Coronary artery (tissue), 2 donors: ENCODE data around the gene WWC2.
A peak's percentile ranks its signal among the peaks of the same experiment; 100 is the strongest.

Experiments used
- DNase-seq: peaks from one replicate; pipeline ENCODE4 v3.0.0-alpha.2; 2017; ENCODE audit warnings: low spot score
- H3K27ac ChIP-seq, 2 donors: fragments of 200-600 bp; sonication (generic); one replicate each; pipeline ENCODE4 v1.5.1; 2016 to 2019
- H3K4me3 ChIP-seq: fragments of 200-600 bp; sonication (generic); 2 replicates; pipeline ENCODE4 v1.5.1; 2016; ENCODE audit warnings: mild to moderate bottlenecking, moderate library complexity
- TF ChIP-seq, protein P1 (sequence below): fragments of 200-600 bp; sonication (generic); IDR thresholded peaks from one replicate; pipeline ENCODE4 v1.5.1; 2019; ENCODE audit warnings: antibody characterized with exemption

WWC2 gene

DNA sequence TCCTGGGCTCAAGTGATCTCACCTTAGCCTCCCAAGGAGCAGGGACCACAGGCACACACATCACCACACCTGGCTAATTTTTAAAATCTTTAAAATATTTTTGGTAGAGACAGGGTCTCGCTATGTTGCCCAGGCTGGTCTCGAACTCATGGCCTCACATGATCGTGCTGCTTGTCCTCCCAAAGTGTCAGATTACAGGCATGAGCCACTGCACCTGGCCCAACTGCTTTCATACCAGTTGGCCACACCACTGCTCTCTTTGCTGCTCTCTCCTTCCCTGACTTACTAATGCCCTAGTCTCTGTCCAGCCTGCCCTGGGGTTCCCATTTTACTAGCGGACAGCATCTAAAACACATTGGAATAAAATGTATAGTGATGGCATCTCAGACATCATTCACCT is 153.9 kb downstream of the WWC2 start:
- DNase-seq = no peak

DNA sequence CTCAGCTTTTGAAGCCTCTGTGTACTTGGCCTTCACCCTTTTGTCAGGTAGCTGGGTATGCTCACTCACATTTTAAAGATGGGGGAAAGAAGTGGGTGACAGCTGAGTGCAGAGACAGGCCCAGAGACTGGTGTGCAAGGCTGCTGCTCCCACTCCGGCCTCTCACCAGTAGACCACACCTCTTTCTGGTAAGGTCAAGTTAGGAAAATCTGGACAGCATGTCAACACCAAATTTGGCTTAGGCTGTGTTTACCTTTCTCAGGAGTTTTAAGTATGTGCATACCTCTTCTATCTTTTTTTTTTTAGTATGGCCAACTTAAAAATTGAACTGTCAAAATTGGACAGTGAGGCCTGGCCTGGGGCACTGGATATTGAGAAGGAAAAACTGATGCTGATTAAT is 154.4 kb downstream of the WWC2 start:
- TF ChIP-seq, protein P1, sequence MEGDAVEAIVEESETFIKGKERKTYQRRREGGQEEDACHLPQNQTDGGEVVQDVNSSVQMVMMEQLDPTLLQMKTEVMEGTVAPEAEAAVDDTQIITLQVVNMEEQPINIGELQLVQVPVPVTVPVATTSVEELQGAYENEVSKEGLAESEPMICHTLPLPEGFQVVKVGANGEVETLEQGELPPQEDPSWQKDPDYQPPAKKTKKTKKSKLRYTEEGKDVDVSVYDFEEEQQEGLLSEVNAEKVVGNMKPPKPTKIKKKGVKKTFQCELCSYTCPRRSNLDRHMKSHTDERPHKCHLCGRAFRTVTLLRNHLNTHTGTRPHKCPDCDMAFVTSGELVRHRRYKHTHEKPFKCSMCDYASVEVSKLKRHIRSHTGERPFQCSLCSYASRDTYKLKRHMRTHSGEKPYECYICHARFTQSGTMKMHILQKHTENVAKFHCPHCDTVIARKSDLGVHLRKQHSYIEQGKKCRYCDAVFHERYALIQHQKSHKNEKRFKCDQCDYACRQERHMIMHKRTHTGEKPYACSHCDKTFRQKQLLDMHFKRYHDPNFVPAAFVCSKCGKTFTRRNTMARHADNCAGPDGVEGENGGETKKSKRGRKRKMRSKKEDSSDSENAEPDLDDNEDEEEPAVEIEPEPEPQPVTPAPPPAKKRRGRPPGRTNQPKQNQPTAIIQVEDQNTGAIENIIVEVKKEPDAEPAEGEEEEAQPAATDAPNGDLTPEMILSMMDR = no peak
- Histone ChIP-seq H3K27ac (no peak overlapping the region), H3K4me3 (no peak overlapping the region)
- no peak for DNase-seq

More for the DNA sequence above, 153.9 kb downstream of the WWC2 start:
- Histone ChIP-seq H3K4me3 (no peak overlapping the region), H3K27ac (no peak overlapping the region)
- TF ChIP-seq, protein P1 = no peak

DNA sequence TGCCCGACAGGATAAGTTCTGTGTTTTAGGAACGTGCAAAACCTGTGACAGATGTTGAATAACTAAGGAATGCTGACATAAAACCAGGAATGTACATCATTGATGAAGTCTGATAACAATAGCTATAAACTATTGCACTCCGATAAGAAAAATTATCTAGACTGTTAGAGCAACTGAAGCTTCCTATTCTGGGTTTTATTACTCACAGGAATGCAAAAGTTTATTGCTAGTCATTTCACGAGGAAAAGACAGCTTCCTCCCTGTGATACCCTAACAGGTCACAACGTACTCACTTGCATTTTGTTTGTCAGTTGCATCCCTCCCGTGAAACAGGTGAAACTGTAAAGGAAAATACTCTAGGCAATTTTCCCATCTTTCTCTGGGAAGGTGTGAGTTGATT is 155.1 kb downstream of the WWC2 start:
- Histone ChIP-seq H3K27ac (no peak overlapping the region), H3K4me3 (no peak overlapping the region)
- no peak for DNase-seq
- TF ChIP-seq, protein P1 = no peak

DNA sequence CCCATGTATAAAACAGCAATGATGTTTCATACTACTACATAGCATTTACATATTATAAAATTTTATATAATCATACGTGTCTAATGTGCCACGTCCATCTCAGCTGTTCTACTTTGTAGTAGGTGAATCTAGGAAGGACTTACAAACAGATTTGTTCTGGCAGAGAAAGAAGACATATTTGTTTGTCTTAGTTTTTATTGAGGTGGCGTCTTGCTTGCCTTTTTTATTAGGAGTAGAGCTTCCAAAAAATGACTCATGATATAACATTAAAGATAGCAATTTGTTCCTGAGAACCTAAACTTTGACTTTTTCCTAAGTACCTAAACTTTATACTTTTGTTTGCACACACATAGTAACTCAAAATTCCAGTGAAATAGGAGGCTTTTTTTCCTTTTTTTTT is 156.4 kb downstream of the WWC2 start:
- no peak for DNase-seq
- no peak overlapping the region for H3K4me3 ChIP-seq
- TF ChIP-seq, protein P1 = no peak
- H3K27ac ChIP-seq = no peak overlapping the region

DNA sequence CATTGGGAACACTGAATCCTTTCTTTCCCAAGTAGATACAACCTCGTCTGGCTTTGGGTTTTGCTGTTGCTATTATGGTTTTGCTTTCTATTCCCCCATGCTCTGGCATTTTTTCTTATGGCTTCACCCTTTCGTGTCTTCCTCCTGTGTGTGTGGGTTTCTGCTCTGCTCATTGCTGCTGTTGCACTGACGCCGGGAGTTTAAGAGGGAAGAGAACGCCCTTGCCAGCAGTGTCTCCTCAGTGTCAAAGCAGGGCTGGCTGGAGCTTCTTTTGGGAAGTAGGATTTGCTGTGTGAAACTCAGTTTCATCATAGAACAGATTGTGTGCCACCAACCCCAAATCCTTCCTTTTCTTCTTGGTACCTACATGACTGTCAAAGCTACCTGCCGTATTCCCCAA is 157.3 kb downstream of the WWC2 start:
- H3K4me3 ChIP-seq = no peak overlapping the region
- DNase-seq = no peak
- TF ChIP-seq, protein P1 = no peak
- no peak overlapping the region for H3K27ac ChIP-seq

DNA sequence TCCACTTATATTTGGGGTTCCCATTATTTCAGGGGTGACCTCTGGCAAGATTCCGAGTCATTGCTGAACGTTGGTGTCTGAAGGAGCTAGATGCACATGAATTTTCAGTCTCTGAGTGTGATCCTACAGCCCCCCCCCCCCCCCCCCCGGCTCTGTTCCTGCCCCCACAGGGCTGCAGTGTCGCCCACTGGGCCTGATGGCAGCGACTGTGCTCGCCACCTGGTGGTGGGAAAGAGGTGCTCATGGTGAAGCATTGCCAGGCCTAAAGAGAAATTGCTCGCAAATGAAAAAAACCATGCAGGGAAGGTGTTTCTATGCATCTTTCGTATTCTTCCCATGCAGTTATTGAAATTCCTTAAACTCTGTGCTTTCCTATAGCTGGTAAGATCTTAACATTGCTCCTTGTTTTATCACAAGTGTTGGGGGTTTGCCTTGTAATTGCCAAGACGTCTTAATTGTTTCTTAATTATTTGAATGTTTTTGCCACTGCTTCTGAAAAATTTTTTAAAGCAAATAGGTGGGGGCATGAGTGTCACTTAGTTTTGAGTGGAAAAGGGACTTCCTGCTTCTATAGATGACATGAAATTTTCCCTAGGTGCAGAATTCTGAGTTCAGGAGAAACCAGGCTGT is 157.8 kb downstream of the WWC2 start:
- no peak for DNase-seq
- TF ChIP-seq, protein P1 = peak; percentile 50
- H3K27ac ChIP-seq = no peak overlapping the region
- no peak overlapping the region for H3K4me3 ChIP-seq

DNA sequence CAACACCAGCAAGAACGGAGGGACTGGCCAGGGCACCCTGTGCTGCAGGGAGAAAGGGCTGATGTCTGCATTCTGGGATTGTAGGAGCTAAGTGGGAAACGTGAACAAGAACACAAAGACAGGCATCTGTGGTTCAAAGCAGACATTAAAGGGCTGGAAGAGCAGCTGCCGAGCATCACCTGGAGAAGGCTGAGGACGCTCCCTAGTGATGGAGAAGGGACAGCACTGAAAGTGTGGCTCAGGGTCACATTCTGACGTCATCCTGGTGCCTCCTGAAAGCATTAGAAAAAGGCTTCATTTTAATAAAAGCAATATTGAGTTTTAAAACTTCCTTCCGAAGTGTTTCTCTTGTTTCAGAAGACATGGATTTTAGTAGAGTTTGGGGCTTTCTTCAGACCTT is 158.8 kb downstream of the WWC2 start:
- no peak for DNase-seq
- TF ChIP-seq, protein P1 = no peak
- Histone ChIP-seq H3K4me3 (no peak overlapping the region), H3K27ac (no peak overlapping the region)
